ENCODE data around the gene SCRN1. TPM values are rescaled to one million over a fixed set of nuclear protein-coding genes. Genes with fewer than 3 reads are reported as not detected.

Gene SCRN1
- total and polyA plus RNA-seq, 2 of the 13 experiments (the other 11 are each of a cell fraction or from before 2014, with no cell fraction given): 43.2 to 49.8 TPM

GRCh38 chr7:30020535-30020934 lies 30.9 kb upstream of the SCRN1 start:
- in situ Hi-C loops (cut with HindIII; ENCODE audit: extremely low pct_ligation_motif_present, low pct_unique_long_range_greater_than_20kb): no loop called here
- ChIA-PET CTCF (ENCODE audit: low intra/inter-chr PET ratio, low total read pairs) (no interaction called here), POLR2A (no interaction called here)
- Histone ChIP-seq H3K9me3 (ENCODE audit: low read length) (no peaks in the 10 kb centered on the region), H3K9ac (ENCODE audit: insufficient read depth, low read depth, low read length) (no peak overlapping the region), H3K27ac (ENCODE audit: extremely low read length, insufficient read depth, low read length) (no peak overlapping the region), H3K4me1 (ENCODE audit: insufficient read depth, low read length) (peaks cover 33% of the 10 kb centered on the region), H3K36me3 (replicated peaks in 1 of 2; ENCODE audit: control insufficient read depth in 1 of 2, insufficient read depth in 2 of 2, low read length in 2 of 2) (peaks cover 0 to 24% of the 10 kb centered on the region in 2 experiments; a peak in 3 of 5 replicates), H3K79me2 (ENCODE audit: insufficient read depth, low read length) (peaks cover 35% of the 10 kb centered on the region), H3K4me2 (ENCODE audit: low read depth, low read length) (no peak overlapping the region), H3K27me3 (ENCODE audit: control insufficient read depth in 1 of 2, insufficient read depth in 2 of 2, low read length in 2 of 2) (no peaks in the 10 kb centered on the region), H3K4me3 (replicated peaks in 1 of 3; ENCODE audit: insufficient read depth in 1 of 3, low read depth in 2 of 3, low read length in 3 of 3) (no peak overlapping the region), H2AFZ (ENCODE audit: low read length) (no peak overlapping the region), H4K20me1 (ENCODE audit: insufficient read depth, low read length) (no peaks in the 10 kb centered on the region)
- no peak for ATAC-seq
- intact Hi-C loops (cut with micrococcal nuclease; ENCODE audit: unreplicated experiment): no loop called here
- 69% methylated on average over 1 of the region's 1 CpG for WGBS (ENCODE audit: low lambda C conversion rate)
- BruUV-seq (replicated peaks): no TSS peak
- FAIRE-seq: no peak
- no peak for DNase-seq (ENCODE audit: low spot score)
- TF ChIP-seq ZNF383 (CRISPR knock-in tag; IDR thresholded peaks at IDR 0.05; ENCODE audit: borderline replicate concordance): no peak
- TF ChIP-seq GZF1 (CRISPR knock-in tag; IDR thresholded peaks at IDR 0.05): no peak
- TF ChIP-seq ZNF816 (CRISPR knock-in tag; IDR thresholded peaks at IDR 0.05; ENCODE audit: borderline replicate concordance): no peak
- no peak for TF ChIP-seq ZBTB4 (CRISPR knock-in tag; IDR thresholded peaks at IDR 0.05; ENCODE audit: borderline replicate concordance)
- no peak for TF ChIP-seq HDAC6 (IDR thresholded peaks at IDR 0.05; ENCODE audit: low read depth, low read length)
- no peak for TF ChIP-seq SMARCE1 (IDR thresholded peaks at IDR 0.05; ENCODE audit: borderline replicate concordance)
- no peak for TF ChIP-seq TFAP4 (IDR thresholded peaks at IDR 0.05; ENCODE audit: borderline replicate concordance, low read depth)
- TF ChIP-seq FOXP1 (IDR thresholded peaks at IDR 0.05): no peak
- TF ChIP-seq FOXP1 (CRISPR knock-in tag; IDR thresholded peaks at IDR 0.05): no peak
- TF ChIP-seq ATF6 (CRISPR knock-in tag; conservative IDR thresholded peaks at IDR 0.05): no peak

Data from HepG2 (cell line).